Middle frontal gyrus (tissue), 1 donor: ENCODE data around the gene ORAI2.
"Not testable (repeated sequence)": the region's sequence is repeated elsewhere in the genome, so short reads cannot be mapped to it uniquely, and the experiment has no call there.

Experiments used
- DNase-seq: peaks from one replicate; pipeline ENCODE4 v3.0.0-alpha.2; 2015; ENCODE audit warnings: low spot score; ENCODE audit errors: extremely low spot score

ORAI2 gene

GRCh38 chr7:102497308-102497707 lies 63.9 kb downstream of the ORAI2 start:
- DNase-seq, result not testable (repeated sequence)

- not testable (repeated sequence) for DNase-seq
Observed at GRCh38 chr7:102498321-102498720, 64.9 kb downstream of the ORAI2 start.

GRCh38 chr7:102503141-102503540 lies 69.8 kb downstream of the ORAI2 start:
- DNase-seq, result not testable (repeated sequence)

GRCh38 chr7:102505298-102506185 lies 72.2 kb downstream of the ORAI2 start:
- not testable (repeated sequence) for DNase-seq
